ENCODE data around the gene AP3M1. TPM values are rescaled to one million over a fixed set of nuclear protein-coding genes. Genes with fewer than 3 reads are reported as not detected.
A peak's percentile ranks its signal among the peaks of the same experiment; 100 is the strongest.
"Not testable (repeated sequence)": the region's sequence is repeated elsewhere in the genome, so short reads cannot be mapped to it uniquely, and the experiment has no call there.

The AP3M1 gene
- total RNA-seq, 6 experiments from 2014 or later, result 41.4 to 51.5 (median 47.0) TPM

- no peaks in the 10 kb centered on the region for H3K9me3 Mint-ChIP-seq
- peaks cover 78% of the 10 kb centered on the region for H3K4me1 Mint-ChIP-seq (ENCODE audit: low read depth)
- no peaks in the 10 kb centered on the region; the same call in 1 of the 2 replicates for H3K27me3 Mint-ChIP-seq (ENCODE audit: insufficient read depth)
These were observed 39.4 kb upstream of the AP3M1 start for GRCh38 chr10:74189999-74190421.

GRCh38 chr10:74188617-74189016, 38.0 kb upstream of the AP3M1 start:
- H3K4me3 Mint-ChIP-seq, H3K27ac Mint-ChIP-seq: not testable (repeated sequence)

More at GRCh38 chr10:74189999-74190421, 39.4 kb upstream of the AP3M1 start:
- DNase-seq, result peak; percentile 98
- Mint-ChIP-seq H3K4me3 (peak overlapping the region; percentile 82), H3K27ac (peak overlapping the region; percentile 94), H3K36me3 (ENCODE audit: low read depth) (peaks cover 3% of the 10 kb centered on the region)
- TF ChIP-seq CTCF (IDR thresholded peaks at IDR 0.05), result no peak

GRCh38 chr10:74187237-74187636, 36.6 kb upstream of the AP3M1 start:
- no peak for DNase-seq
- peaks cover 9% of the 10 kb centered on the region for H3K36me3 Mint-ChIP-seq (ENCODE audit: low read depth)
- no peaks in the 10 kb centered on the region; the same call in 1 of the 2 replicates for H3K27me3 Mint-ChIP-seq (ENCODE audit: insufficient read depth)
- H3K4me3 Mint-ChIP-seq, result peak overlapping the region; percentile 9; the same call in 1 of the 2 replicates
- H3K9me3 Mint-ChIP-seq, result no peaks in the 10 kb centered on the region
- H3K4me1 Mint-ChIP-seq (ENCODE audit: low read depth), result peaks cover 62% of the 10 kb centered on the region
- TF ChIP-seq CTCF (IDR thresholded peaks at IDR 0.05), result no peak
- H3K27ac Mint-ChIP-seq, result peak overlapping the region; percentile 71

More at GRCh38 chr10:74188617-74189016, 38.0 kb upstream of the AP3M1 start:
- H3K27me3 Mint-ChIP-seq (ENCODE audit: insufficient read depth); DNase-seq; H3K36me3 Mint-ChIP-seq (ENCODE audit: low read depth); H3K9me3 Mint-ChIP-seq: not testable (repeated sequence)
- peaks cover 70% of the 10 kb centered on the region for H3K4me1 Mint-ChIP-seq (ENCODE audit: low read depth)

GRCh38 chr10:74186678-74187077, 36.0 kb upstream of the AP3M1 start:
- H3K27ac Mint-ChIP-seq, result peak overlapping the region; percentile 71
- no peak for TF ChIP-seq CTCF (IDR thresholded peaks at IDR 0.05)
- peaks cover 63% of the 10 kb centered on the region for H3K4me1 Mint-ChIP-seq (ENCODE audit: low read depth)
- H3K4me3 Mint-ChIP-seq, result no peak overlapping the region; the same call in 1 of the 2 replicates
- peaks cover 9% of the 10 kb centered on the region for H3K36me3 Mint-ChIP-seq (ENCODE audit: low read depth)
- DNase-seq, result no peak
- H3K27me3 Mint-ChIP-seq (ENCODE audit: insufficient read depth), result no peaks in the 10 kb centered on the region; the same call in 1 of the 2 replicates
- no peaks in the 10 kb centered on the region for H3K9me3 Mint-ChIP-seq

GRCh38 chr10:74179111-74179710, 28.6 kb upstream of the AP3M1 start:
- TF ChIP-seq CTCF (IDR thresholded peaks at IDR 0.05), result no peak
- peaks cover 41% of the 10 kb centered on the region for H3K4me1 Mint-ChIP-seq (ENCODE audit: low read depth)
- H3K27me3 Mint-ChIP-seq (ENCODE audit: insufficient read depth), result no peaks in the 10 kb centered on the region; the same call in 1 of the 2 replicates
- peak overlapping the region; percentile 95 for H3K4me3 Mint-ChIP-seq
- no peaks in the 10 kb centered on the region for H3K9me3 Mint-ChIP-seq
- H3K27ac Mint-ChIP-seq, result peak overlapping the region; percentile 81
- DNase-seq, result no peak
- H3K36me3 Mint-ChIP-seq (ENCODE audit: low read depth), result peaks cover 9% of the 10 kb centered on the region

- Mint-ChIP-seq H3K36me3 (ENCODE audit: low read depth) (peaks cover 9% of the 10 kb centered on the region), H3K4me3 (peak overlapping the region; percentile 95), H3K27ac (peak overlapping the region; percentile 81), H3K27me3 (ENCODE audit: insufficient read depth) (no peaks in the 10 kb centered on the region; the same call in 1 of the 2 replicates), H3K4me1 (ENCODE audit: low read depth) (peaks cover 41% of the 10 kb centered on the region), H3K9me3 (no peaks in the 10 kb centered on the region)
- DNase-seq, result no peak
- TF ChIP-seq CTCF (IDR thresholded peaks at IDR 0.05), result no peak
These were observed 27.6 kb upstream of the AP3M1 start for GRCh38 chr10:74178042-74178791.

Measured in HFFc6 (cell line).